ENCODE results near the gene MIEF2.

MIEF2 gene

GRCh38 chr17:18238299-18238698 is 22.2 kb upstream of the MIEF2 start:
- Histone ChIP-seq H3K27ac (ENCODE audit: low read depth, low read length, poor library complexity, severe bottlenecking) (no peak overlapping the region), H3K4me1 (ENCODE audit: insufficient read depth, low read length, severe bottlenecking) (no peaks in the 10 kb centered on the region), H3K9me2 (ENCODE audit: low read depth, low read length) (no peaks in the 10 kb centered on the region), H3K4me3 (ENCODE audit: low read depth, low read length, poor library complexity, severe bottlenecking) (no peak overlapping the region), H3K9ac (ENCODE audit: low read length) (no peak overlapping the region), H2AFZ (ENCODE audit: low read length) (no peak overlapping the region), H3K27me3 (ENCODE audit: insufficient read depth, low read length) (no peaks in the 10 kb centered on the region), H3K79me2 (ENCODE audit: insufficient read depth, low read length) (no peaks in the 10 kb centered on the region), H3K36me3 (ENCODE audit: insufficient read depth, low read length) (no peaks in the 10 kb centered on the region; the same call in 1 of the 2 replicates), H3F3A (ENCODE audit: insufficient read depth, low read length) (no peaks in the 10 kb centered on the region), H3K4me2 (ENCODE audit: low read length) (no peak overlapping the region), H3K9me3 (ENCODE audit: low read length) (no peaks in the 10 kb centered on the region), H4K20me1 (ENCODE audit: insufficient read depth, low read length) (no peaks in the 10 kb centered on the region)
- TF ChIP-seq CTCF (IDR thresholded peaks at IDR 0.05; ENCODE audit: low read length) (no peak), EZH2 (IDR thresholded peaks at IDR 0.05; ENCODE audit: borderline replicate concordance, low read length) (no peak)

- peaks cover 7% of the 10 kb centered on the region for H3K36me3 ChIP-seq (ENCODE audit: insufficient read depth, low read length)
Observed at GRCh38 chr17:18240449-18240848, 20.0 kb upstream of the MIEF2 start.

GRCh38 chr17:18241229-18241871 is 19.1 kb upstream of the MIEF2 start:
- no peaks in the 10 kb centered on the region for H3K9me2 ChIP-seq (ENCODE audit: low read depth, low read length)
- H3K4me3 ChIP-seq (ENCODE audit: low read depth, low read length, poor library complexity, severe bottlenecking): no peak overlapping the region
- no peak overlapping the region for H3K9ac ChIP-seq (ENCODE audit: low read length)
- H3K4me2 ChIP-seq (ENCODE audit: low read length): no peak overlapping the region
- no peaks in the 10 kb centered on the region for H4K20me1 ChIP-seq (ENCODE audit: insufficient read depth, low read length)
- no peaks in the 10 kb centered on the region for H3K79me2 ChIP-seq (ENCODE audit: insufficient read depth, low read length)
- H3K9me3 ChIP-seq (ENCODE audit: low read length): no peaks in the 10 kb centered on the region
- H3K27me3 ChIP-seq (ENCODE audit: insufficient read depth, low read length): no peaks in the 10 kb centered on the region
- H3F3A ChIP-seq (ENCODE audit: insufficient read depth, low read length): no peaks in the 10 kb centered on the region
- H3K27ac ChIP-seq (ENCODE audit: low read depth, low read length, poor library complexity, severe bottlenecking): no peak overlapping the region
- H3K4me1 ChIP-seq (ENCODE audit: insufficient read depth, low read length, severe bottlenecking): no peaks in the 10 kb centered on the region
- H2AFZ ChIP-seq (ENCODE audit: low read length): no peak overlapping the region
- TF ChIP-seq EZH2 (IDR thresholded peaks at IDR 0.05; ENCODE audit: borderline replicate concordance, low read length): no peak
- TF ChIP-seq CTCF (IDR thresholded peaks at IDR 0.05; ENCODE audit: low read length): no peak
- H3K36me3 ChIP-seq (ENCODE audit: insufficient read depth, low read length): peaks cover 16% of the 10 kb centered on the region

More at GRCh38 chr17:18240449-18240848, 20.0 kb upstream of the MIEF2 start:
- Histone ChIP-seq H3K4me1 (ENCODE audit: insufficient read depth, low read length, severe bottlenecking) (no peaks in the 10 kb centered on the region), H3K4me2 (ENCODE audit: low read length) (no peak overlapping the region), H3F3A (ENCODE audit: insufficient read depth, low read length) (no peaks in the 10 kb centered on the region), H3K9me3 (ENCODE audit: low read length) (no peaks in the 10 kb centered on the region), H3K4me3 (ENCODE audit: low read depth, low read length, poor library complexity, severe bottlenecking) (no peak overlapping the region), H3K9me2 (ENCODE audit: low read depth, low read length) (no peaks in the 10 kb centered on the region), H3K9ac (ENCODE audit: low read length) (no peak overlapping the region), H3K27me3 (ENCODE audit: insufficient read depth, low read length) (no peaks in the 10 kb centered on the region), H2AFZ (ENCODE audit: low read length) (no peak overlapping the region), H3K79me2 (ENCODE audit: insufficient read depth, low read length) (no peaks in the 10 kb centered on the region), H4K20me1 (ENCODE audit: insufficient read depth, low read length) (no peaks in the 10 kb centered on the region), H3K27ac (ENCODE audit: low read depth, low read length, poor library complexity, severe bottlenecking) (no peak overlapping the region)
- TF ChIP-seq EZH2 (IDR thresholded peaks at IDR 0.05; ENCODE audit: borderline replicate concordance, low read length): no peak
- no peak for TF ChIP-seq CTCF (IDR thresholded peaks at IDR 0.05; ENCODE audit: low read length)

Data from OCI-LY1 (cell line).